IPS-18c (cell line): ENCODE data around the gene PKD2L2.

Experiments
- H3K4me3 ChIP-seq: 2 replicates; pipeline ENCODE4 v1.7.0; 2013; ENCODE audit warnings: low read depth, mild to moderate bottlenecking, low read length, moderate library complexity; ENCODE audit not compliant: insufficient read depth
- H3K9me3 ChIP-seq: one replicate; pipeline ENCODE4 v1.6.1; 2013; ENCODE audit warnings: mild to moderate bottlenecking, low read length, moderate library complexity; ENCODE audit not compliant: control insufficient read depth, insufficient read depth

PKD2L2 gene

DNA sequence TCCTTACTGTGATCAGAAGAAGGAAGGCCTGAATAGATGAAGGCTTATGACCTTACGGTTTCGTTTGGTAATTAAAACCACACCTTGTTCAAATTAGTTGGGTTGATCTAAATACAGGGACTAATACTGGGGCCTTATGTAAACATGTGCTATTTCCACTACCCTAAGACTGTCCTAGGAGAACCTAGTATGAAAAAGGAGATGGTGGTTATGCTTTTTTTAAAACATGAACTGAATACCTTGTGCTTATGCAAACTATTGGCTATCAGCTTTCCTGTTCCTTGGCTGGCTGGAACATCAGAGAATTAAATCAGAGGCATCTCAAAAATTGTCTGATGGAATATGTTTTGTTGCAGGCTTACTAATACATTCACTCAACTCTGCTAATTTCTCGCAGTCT, 17.7 kb upstream of the PKD2L2 start:
- H3K9me3 ChIP-seq, result no peaks in the 10 kb centered on the region
- no peak overlapping the region for H3K4me3 ChIP-seq

DNA sequence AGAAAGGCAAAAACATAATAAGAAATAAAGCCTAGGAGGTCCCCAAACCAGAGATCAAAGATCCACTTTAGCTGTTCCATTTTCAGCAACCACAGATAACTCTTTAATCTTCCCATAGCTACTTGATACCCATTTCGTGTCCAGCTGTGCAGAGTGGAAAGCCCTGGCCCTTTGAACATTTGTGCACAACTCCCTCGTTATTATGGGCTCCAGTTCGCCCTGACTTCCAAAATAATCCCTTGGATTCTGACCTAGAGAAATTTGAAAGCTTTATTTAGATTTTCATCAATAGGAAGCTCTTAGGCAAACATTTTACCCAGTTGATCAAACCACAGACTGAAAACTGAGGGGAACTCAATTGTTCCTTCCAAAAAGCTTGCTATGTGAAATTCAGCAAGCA, 16.8 kb upstream of the PKD2L2 start:
- Histone ChIP-seq H3K9me3 (no peaks in the 10 kb centered on the region), H3K4me3 (no peak overlapping the region)

DNA sequence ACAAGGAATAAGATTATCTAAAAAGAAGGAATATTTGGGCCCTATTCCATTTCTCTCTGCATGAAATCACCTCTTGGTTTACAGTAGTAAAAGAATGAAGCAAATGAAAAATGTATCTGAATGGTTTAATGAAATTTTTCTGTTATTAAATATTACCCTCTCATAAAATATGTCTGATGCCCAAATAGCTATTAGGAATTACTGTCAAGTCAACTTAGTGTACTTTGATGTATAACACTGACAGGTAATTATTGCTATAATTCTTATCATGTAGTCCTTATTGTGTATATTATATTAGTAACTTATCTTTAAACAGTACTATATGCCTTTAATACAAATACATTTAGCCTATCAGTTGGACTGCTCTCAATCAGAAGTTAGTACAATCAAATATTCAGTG, 13.2 kb upstream of the PKD2L2 start:
- H3K9me3 ChIP-seq, result no peaks in the 10 kb centered on the region
- no peak overlapping the region for H3K4me3 ChIP-seq

DNA sequence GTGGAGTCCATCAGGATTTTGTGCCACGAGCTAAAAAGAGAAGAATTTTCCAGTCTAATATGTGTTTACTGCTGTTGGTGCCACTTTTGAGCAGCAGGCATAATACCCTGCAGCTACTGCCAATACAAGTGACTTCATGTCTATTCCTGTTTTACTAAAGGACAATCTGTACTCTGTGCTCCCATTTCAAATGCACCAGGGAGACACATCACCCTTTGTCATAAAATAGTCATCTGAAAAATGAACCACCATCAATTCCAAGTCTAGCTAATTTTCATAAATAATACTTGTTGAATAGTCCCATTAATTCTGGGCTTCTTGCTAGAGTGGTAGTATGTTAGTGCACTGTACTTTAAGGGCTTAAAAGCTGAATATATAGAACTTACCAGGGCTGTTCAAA, 8.9 kb upstream of the PKD2L2 start:
- H3K4me3 ChIP-seq, result no peak overlapping the region
- H3K9me3 ChIP-seq, result no peaks in the 10 kb centered on the region

DNA sequence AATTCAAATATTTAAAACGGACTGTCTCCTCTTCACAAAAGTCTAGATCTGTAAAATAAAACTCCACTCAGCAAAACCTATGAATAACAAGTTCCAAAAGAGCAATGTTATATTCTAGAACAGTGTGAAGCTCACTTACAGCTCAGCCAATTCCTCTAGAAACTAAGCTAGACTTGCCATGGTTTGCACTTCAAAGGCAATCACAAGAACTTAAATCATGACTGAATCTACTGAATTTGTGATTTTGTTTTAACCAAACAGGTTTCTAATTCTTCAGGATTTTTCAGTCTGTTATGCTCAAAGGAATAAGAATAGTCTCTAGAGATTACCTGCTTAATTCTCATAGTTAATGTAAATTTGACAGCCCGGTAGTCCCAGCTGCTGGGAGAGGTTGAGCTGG, 1.4 kb upstream of the PKD2L2 start:
- H3K4me3 ChIP-seq, result no peak overlapping the region

DNA sequence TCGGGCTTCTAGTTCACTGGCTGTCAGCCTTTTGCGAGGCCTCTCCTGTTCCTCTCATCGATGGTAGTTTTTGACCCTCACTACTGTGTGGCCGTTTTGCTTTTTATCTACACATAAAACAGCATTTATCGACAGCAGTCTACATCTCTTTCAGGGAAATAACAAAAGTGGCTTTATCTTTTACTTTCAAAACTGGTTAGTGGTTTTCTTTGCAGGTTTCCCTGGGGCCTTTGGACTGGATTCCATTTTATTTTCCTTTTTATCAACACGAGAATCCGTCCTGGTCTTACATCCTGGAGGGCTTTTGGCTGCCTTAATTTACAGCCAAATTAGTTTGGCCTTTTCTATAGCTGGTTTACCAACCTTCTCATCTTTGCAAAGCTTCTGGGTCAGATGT, 793 bp upstream of the PKD2L2 start:
- no peaks in the 10 kb centered on the region for H3K9me3 ChIP-seq
- no peak overlapping the region for H3K4me3 ChIP-seq

More for the DNA sequence above, 1.4 kb upstream of the PKD2L2 start:
- no peaks in the 10 kb centered on the region for H3K9me3 ChIP-seq

DNA sequence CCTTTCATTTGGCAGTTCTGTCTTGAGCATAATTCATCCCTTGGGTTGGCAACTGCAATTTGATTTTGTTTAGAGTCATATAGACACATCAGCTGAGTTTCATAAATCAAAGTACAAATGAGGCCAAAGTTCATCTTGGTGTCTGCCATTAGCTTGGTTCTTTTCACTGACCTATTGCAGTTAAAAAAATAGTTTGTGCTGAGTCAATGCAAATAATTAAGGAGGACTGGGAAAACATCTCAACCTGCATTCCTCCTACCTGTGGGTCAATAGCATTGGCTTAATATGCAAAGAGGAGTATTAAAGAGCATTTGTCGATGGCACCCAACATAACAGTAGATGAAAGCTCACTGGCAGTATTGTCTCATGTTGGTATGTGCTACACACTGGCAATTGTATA, 1.6 kb downstream of the PKD2L2 start:
- no peak overlapping the region for H3K4me3 ChIP-seq
- H3K9me3 ChIP-seq, result no peaks in the 10 kb centered on the region

DNA sequence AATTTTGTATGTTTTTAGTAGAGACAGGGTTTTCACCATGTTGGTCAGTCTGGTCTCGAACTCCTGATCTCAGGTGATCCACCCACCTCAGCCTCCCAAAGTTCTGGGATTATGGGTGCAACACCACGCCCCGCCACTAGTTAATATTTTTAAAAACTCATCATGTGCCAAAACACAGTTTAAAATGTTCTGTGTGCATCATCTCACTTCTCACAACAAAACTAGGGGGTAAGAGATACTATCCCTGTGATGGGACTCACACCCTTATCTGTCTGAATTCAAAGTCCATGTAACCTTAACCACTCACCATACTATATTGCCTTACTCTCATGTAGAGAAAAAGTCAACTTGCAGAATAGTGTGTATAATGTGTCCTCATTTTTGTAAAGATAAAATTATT, 2.6 kb downstream of the PKD2L2 start:
- no peaks in the 10 kb centered on the region for H3K9me3 ChIP-seq
- H3K4me3 ChIP-seq, result no peak overlapping the region

DNA sequence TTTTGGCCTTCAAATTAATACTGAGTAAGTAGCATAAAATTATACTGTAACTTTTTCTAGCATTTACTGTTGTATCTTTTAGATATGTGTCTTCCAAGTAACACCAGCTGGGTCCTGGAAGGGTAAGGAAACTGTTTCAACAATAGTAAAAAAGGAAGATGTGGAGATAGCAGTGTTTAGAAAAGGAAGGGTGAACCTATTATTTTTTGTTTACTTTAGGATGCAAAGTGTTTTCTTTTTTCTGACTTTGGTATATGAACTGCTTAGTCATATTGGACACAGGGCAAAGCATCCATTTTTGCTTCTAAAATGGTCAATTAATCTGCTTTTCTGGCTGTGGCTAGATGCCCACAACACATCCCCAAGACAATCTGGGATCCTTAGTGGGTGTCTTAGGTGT, 5.3 kb downstream of the PKD2L2 start:
- H3K9me3 ChIP-seq, result no peaks in the 10 kb centered on the region
- H3K4me3 ChIP-seq, result no peak overlapping the region

DNA sequence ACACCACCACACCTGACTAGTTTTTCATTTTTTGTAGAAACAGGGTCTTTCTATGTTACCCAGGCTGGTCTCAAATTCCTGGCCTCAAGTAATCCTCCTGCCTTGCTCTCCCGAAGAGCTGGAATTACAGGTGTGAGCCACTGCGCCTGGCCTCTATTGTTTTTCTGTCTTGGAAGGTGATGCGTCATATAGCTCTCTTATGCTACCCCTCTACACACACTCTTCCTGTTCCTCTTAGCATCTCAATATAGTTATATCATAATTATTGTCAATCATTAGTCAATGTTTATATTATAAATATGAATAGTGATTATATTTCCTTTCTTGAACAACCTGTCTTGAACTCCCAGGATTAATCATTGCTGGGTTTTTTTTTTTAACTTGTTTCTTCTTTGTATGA, 7.3 kb downstream of the PKD2L2 start:
- Histone ChIP-seq H3K4me3 (no peak overlapping the region), H3K9me3 (no peaks in the 10 kb centered on the region)

DNA sequence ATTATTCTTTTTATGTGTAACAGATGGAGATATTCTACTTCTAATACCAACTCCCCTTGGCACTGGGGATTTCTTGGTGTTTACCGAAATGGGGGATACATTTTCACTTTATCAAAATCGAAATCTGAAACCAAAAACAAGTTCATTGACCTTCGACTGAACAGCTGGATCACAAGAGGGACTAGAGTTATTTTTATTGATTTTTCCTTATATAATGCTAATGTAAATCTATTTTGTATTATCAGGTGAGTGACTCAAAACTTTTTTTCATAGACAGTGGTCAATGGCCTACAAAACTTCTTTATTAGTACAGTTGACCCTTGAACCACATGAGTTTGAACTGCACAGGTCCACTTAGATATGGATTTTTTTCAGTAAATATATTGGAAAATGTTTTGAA, 10.2 kb downstream of the PKD2L2 start:
- Histone ChIP-seq H3K9me3 (no peaks in the 10 kb centered on the region), H3K4me3 (no peak overlapping the region)

DNA sequence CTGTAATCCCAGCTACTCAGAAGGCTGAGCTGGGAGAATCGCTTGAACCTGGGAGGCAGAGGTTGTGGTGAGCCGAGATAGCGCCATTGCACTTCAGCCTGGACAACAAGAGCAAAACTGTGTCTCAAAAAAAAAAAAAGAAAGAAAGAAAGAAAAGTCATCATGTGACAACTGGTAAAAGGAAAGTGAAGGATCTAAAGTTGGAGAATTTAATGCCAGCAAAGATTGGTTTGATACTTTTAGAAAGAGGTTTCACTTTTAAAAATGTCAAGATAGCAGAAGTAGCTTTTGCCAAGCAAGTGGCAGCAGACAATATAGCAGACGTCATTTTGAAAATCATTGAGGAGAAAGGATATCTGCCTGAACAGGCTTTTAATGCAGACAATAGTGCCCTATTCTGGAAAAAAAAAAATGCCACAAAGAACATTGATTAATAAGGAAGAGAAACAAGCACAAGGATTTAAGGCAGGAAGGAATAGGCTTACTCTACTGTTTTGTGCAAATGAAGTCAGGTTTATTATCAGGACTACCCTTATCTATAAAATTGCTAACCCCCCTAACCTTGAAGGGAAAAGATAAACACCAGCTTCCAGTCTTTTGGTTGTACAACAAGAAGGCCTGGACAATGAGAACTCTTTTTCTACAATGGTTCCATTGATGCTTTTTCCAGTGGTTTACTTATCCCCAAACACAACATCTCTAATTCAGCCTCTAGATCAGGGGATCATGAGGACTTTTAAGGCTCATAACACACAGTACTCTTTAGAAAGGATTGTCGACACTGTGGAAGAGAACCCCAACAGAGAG, 12.0 kb downstream of the PKD2L2 start:
- Histone ChIP-seq H3K9me3 (no peaks in the 10 kb centered on the region), H3K4me3 (no peak overlapping the region)

DNA sequence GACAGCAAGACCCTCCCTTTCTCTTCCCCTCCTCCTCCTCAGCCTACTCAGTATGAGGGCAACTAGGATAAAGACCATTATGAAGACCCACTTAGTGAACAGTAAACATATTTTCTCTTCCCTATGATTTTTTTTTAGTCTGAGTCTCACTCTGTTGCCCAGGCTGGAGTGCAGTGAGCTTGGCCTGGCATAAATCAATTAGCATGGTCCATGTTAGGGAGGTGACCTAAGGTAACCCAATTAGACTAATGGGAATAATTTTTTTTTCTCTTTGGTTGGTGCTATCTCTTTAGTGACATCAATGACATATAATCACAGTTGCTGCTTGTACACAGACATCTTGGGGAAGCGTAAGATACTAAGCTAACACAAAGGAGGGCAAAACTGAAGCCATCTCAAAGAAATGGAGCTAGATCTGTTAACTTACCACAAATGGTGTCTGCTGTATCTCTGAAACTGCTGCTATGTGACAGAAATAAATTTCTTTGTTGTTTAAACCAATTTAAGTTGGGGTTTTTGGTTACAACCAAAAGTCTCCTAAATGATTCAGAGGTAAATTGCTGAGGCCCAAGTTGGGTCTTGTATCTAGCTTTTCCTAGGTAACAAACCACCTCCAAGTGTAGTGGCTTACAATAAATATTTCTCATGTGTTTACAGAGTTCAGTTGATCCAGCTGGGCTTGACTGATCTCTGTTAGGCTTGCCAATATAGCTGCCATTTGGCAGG, 13.3 kb downstream of the PKD2L2 start:
- H3K4me3 ChIP-seq, result no peak overlapping the region
- no peaks in the 10 kb centered on the region for H3K9me3 ChIP-seq

DNA sequence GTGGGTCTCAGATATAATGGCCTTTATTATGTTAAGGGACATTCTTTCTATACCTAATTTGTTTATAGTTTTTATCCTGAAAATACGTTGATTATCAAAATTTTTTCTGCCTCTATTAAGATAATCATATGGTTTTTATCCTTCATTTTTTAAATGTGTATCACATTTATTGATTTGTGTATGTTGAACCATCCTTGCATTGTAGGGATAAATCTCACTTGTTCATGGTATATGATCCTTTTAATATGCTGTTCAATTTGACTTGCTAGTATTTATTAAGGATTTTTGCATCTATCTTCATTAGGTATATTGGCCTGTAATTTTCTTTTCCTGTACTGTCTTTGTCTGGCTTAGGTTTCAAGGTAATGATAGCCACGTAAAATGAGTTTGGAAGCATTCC, 25.5 kb downstream of the PKD2L2 start:
- Histone ChIP-seq H3K4me3 (no peak overlapping the region), H3K9me3 (peaks cover 2% of the 10 kb centered on the region)

DNA sequence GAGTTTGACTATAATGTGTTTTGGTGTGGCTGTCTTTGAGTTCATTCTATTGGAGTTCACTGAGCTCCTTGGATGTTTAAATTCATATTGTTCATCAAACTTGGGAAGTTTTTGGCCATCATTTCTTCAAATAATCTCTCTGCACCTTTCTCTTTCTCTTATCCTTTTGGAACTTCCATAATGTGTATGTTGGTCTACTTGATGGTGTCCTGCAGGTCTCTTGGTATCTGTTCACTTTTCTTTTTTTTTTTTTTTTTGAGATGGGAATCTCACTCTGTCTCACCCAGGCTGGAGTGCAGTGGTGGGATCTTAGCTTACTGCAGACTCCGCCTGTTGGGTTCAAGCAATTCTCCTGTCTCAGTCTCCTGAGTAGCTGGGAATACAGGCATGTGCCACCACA, 27.7 kb downstream of the PKD2L2 start:
- peaks cover 2% of the 10 kb centered on the region for H3K9me3 ChIP-seq
- no peak overlapping the region for H3K4me3 ChIP-seq

DNA sequence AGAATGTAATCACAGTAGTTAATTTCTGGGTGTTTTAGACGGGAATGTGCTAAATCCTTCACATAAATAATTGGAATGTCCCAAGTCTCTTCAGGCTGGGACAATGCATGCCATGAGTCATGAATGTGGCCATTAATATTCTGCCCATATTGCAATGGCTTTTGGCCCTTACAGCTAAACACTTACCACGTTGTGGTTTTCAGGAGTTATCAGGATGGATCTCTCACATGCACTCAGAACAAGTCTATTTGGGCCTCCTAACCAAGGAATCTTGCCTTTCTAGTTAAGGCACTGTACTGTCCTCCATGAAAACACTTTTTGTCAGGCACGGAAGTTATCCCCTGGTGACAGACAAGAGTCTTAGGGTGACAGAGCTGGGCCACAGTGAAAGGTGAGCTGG, 32.7 kb downstream of the PKD2L2 start:
- no peak overlapping the region for H3K4me3 ChIP-seq
- no peaks in the 10 kb centered on the region for H3K9me3 ChIP-seq

DNA sequence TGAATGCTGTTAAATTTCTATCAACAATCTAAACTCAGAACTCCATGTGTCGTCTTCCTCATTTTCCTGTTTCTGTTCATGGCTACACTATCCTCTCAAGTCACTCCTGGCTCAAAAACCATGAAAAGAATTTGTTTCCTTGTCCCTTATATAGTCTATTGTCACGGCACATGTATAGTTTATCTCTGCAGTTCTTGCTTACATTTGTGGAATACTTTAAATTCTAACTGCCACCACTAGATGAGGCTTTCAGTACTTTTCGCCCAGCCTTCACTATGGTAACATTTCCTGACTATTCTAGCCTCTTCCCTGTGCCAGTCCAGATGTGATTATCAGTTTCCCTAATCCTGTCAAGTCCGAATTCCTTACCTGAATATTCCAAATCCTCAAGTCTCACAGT, 34.6 kb downstream of the PKD2L2 start:
- Histone ChIP-seq H3K4me3 (no peak overlapping the region), H3K9me3 (no peaks in the 10 kb centered on the region)

DNA sequence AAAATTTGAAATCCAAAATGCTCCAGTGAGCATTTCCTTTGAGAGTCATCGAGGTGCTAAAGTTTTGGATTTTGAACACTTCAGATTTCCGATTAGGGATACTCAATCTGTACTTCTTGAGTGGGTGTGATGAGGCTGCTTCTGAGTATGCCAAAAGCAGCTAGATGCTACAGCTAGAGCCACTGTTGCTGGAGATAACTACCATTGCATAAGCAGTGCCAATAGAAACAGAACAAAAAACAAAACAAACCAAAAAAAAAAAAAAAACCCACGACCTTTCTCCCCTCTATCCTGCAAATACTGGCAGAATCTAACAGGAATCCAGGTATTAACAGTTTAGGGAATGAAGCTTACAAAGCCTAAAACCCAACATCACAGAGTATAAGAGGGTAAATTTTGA, 43.5 kb downstream of the PKD2L2 start:
- H3K9me3 ChIP-seq, result no peaks in the 10 kb centered on the region
- H3K4me3 ChIP-seq, result no peak overlapping the region

DNA sequence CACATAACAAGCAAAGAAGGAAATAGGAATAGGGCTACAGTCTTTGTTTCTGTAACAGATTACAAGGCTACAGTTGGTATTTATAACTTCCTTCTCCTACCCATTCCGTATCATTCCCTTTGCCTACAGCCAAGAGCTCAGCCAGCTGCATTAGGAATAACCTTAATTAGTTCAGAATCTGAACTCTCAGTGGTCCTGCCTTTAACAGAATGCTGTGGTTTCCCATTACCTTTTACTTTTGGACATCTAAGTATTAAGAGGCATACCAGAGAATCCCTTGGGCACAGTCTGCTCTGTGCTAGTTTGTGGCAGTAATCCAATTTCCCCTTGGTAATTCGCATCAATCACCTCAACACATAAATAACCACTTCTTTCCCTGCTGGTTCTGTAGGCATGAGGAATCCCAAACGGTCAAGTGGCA, 44.2 kb downstream of the PKD2L2 start:
- no peaks in the 10 kb centered on the region for H3K9me3 ChIP-seq
- no peak overlapping the region for H3K4me3 ChIP-seq
